Measurements from ENCODE around the gene TDRD6.

Gene TDRD6

DNA sequence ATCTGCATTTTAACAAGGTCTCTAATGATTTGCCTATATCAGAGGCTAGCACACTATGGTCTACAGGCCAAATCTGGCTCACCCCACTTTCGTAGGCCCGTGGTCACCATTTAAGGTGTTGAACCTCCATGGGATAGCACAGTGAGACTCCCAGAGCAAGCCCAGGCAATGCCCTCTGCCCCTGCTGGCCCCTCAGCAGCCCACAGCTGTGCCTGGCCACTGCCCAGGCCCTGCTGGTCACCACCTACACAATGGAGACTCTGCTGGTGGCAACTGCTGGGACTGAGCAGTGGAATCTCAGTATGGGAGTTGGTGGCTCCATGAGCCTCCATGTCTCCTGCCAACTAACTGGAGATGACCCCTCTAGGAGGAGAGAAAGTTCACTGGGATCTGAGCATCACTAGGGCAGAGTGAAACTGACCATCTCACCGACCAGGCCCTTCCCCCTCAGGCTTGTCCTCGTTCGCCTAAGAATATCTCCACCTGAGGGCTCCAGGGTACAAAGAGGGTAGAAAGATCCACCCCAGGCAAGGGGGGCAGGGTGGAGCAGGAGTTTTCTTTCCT, 61.3 kb downstream of the TDRD6 start:
- DNase-seq, result no peak

DNA sequence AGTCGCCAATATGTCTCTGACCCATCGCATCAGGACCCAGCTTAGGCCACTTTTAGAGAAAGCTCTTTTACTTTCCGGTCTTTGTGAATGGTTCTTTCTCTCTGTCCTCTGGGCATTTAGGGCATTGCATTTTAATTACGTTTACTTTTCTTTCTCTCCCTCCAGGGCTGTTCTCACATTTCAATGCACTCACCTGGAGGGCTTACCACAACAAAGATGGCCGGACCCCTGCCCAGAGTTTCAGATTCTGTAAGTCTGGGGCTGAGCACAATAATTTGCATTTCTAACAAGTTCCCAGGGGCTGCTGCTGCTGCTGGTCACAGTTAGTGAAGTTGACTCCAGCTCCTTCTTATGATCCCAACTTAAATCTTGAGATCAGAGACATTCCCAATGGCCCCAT, 62.0 kb downstream of the TDRD6 start:
- no peak for DNase-seq

DNA sequence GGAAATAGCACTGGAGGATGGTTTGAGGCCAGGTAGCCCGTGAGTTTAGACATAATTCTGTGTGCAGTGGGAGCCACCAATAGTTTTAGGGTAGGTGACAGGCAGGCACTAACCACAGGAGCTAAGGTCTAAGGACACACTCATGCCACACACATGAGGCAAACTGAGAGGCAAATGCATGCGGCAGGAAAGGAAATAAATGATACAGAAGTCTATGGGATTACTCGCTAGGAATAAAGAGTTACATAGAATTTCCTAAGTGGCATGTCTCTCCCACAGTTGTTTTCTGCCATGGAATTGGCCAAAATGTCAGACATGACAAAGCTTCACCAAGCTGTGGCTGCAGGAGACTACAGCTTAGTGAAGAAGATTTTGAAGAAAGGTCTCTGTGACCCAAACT, 64.0 kb downstream of the TDRD6 start:
- DNase-seq, result no peak

All from NCI-H226 (cell line).